Measurements from ENCODE around the gene NMRAL1. TPM values are rescaled to one million over a fixed set of nuclear protein-coding genes. Genes with fewer than 3 reads are reported as not detected.

The NMRAL1 gene
- total RNA-seq, 1 experiment from 2014 or later: 71.1 TPM

- ChIA-PET POLR2A (interaction anchor here (0.6 kb wide), 1 partner anchor 1257 kb away, joined by 5 read pairs; no protein-coding TSS in a partner anchor), CTCF (interaction anchor here (1.0 kb wide), 1 partner anchor 13 kb away, joined by 4 read pairs; no protein-coding TSS in a partner anchor)
- intact Hi-C loops (cut with micrococcal nuclease; ENCODE audit: unreplicated experiment): no loop called here
- peak overlapping the region; percentile 73 for H3K4me3 Mint-ChIP-seq (ENCODE audit: unreplicated experiment)
- H3K9me3 Mint-ChIP-seq (ENCODE audit: unreplicated experiment): no peaks in the 10 kb centered on the region
- H3K27me3 Mint-ChIP-seq (ENCODE audit: insufficient read depth, unreplicated experiment): no peaks in the 10 kb centered on the region
- DNase-seq: peak in 1 of 2 experiments; percentile 50
- H3K4me1 ChIP-seq: peaks cover 5% of the 10 kb centered on the region
- H3K9me3 ChIP-seq: no peaks in the 10 kb centered on the region
- peak overlapping the region; percentile 73 for H3K4me3 ChIP-seq (ENCODE audit: low read depth, low read length)
- H3K36me3 ChIP-seq (ENCODE audit: control insufficient read depth, insufficient read depth, low read length): no peaks in the 10 kb centered on the region
- BruUV-seq (replicated peaks): no TSS peak
- no peaks in the 10 kb centered on the region for H3K27me3 ChIP-seq (replicated peaks; ENCODE audit: control insufficient read depth, insufficient read depth, low read length)
- peaks cover 7% of the 10 kb centered on the region for H3K4me1 Mint-ChIP-seq (ENCODE audit: low read depth, unreplicated experiment)
- no peaks in the 10 kb centered on the region for H3K36me3 Mint-ChIP-seq (ENCODE audit: insufficient read depth, unreplicated experiment)
- H3K27ac Mint-ChIP-seq (ENCODE audit: unreplicated experiment): peak overlapping the region; percentile 0
- TF ChIP-seq CTCF (IDR thresholded peaks at IDR 0.05; ENCODE audit: insufficient read depth in 1 of 2, low read depth in 1 of 2, low read length in 1 of 2, severe bottlenecking in 1 of 2, unreplicated experiment in 1 of 2): no peak
Measured at GRCh38 chr16:4415538-4416199, 58.8 kb downstream of the NMRAL1 start.

GRCh38 chr16:4414187-4414917, 60.1 kb downstream of the NMRAL1 start:
- Mint-ChIP-seq H3K36me3 (ENCODE audit: insufficient read depth, unreplicated experiment) (no peaks in the 10 kb centered on the region), H3K4me1 (ENCODE audit: low read depth, unreplicated experiment) (peaks cover 7% of the 10 kb centered on the region), H3K9me3 (ENCODE audit: unreplicated experiment) (no peaks in the 10 kb centered on the region), H3K27me3 (ENCODE audit: insufficient read depth, unreplicated experiment) (no peaks in the 10 kb centered on the region), H3K27ac (ENCODE audit: unreplicated experiment) (no peak overlapping the region), H3K4me3 (ENCODE audit: unreplicated experiment) (no peak overlapping the region)
- ChIA-PET CTCF (no interaction called here), POLR2A (no interaction called here)
- Histone ChIP-seq H3K36me3 (ENCODE audit: control insufficient read depth, insufficient read depth, low read length) (no peaks in the 10 kb centered on the region), H3K27me3 (replicated peaks; ENCODE audit: control insufficient read depth, insufficient read depth, low read length) (no peaks in the 10 kb centered on the region), H3K4me3 (ENCODE audit: low read depth, low read length) (no peak overlapping the region), H3K9me3 (no peaks in the 10 kb centered on the region), H3K4me1 (peaks cover 5% of the 10 kb centered on the region; the same call in 1 of the 2 replicates)
- no peak for TF ChIP-seq CTCF (IDR thresholded peaks at IDR 0.05; ENCODE audit: insufficient read depth in 1 of 2, low read depth in 1 of 2, low read length in 1 of 2, severe bottlenecking in 1 of 2, unreplicated experiment in 1 of 2)
- BruUV-seq (replicated peaks): no TSS peak
- DNase-seq: no peak
- intact Hi-C loops (cut with micrococcal nuclease; ENCODE audit: unreplicated experiment): no loop called here

- ChIA-PET POLR2A (no interaction called here), CTCF (no interaction called here)
- intact Hi-C loops (cut with micrococcal nuclease; ENCODE audit: unreplicated experiment): no loop called here
- Histone ChIP-seq H3K4me3 (ENCODE audit: low read depth, low read length) (no peak overlapping the region), H3K9me3 (no peaks in the 10 kb centered on the region), H3K27me3 (replicated peaks; ENCODE audit: control insufficient read depth, insufficient read depth, low read length) (no peaks in the 10 kb centered on the region), H3K36me3 (ENCODE audit: control insufficient read depth, insufficient read depth, low read length) (no peaks in the 10 kb centered on the region), H3K4me1 (peaks cover 5% of the 10 kb centered on the region; the same call in 1 of the 2 replicates)
- Mint-ChIP-seq H3K4me1 (ENCODE audit: low read depth, unreplicated experiment) (peaks cover 7% of the 10 kb centered on the region), H3K27me3 (ENCODE audit: insufficient read depth, unreplicated experiment) (no peaks in the 10 kb centered on the region), H3K27ac (ENCODE audit: unreplicated experiment) (no peak overlapping the region), H3K9me3 (ENCODE audit: unreplicated experiment) (no peaks in the 10 kb centered on the region), H3K36me3 (ENCODE audit: insufficient read depth, unreplicated experiment) (no peaks in the 10 kb centered on the region), H3K4me3 (ENCODE audit: unreplicated experiment) (no peak overlapping the region)
- no peak for DNase-seq
- BruUV-seq (replicated peaks): no TSS peak
- no peak for TF ChIP-seq CTCF (IDR thresholded peaks at IDR 0.05; ENCODE audit: insufficient read depth in 1 of 2, low read depth in 1 of 2, low read length in 1 of 2, severe bottlenecking in 1 of 2, unreplicated experiment in 1 of 2)
Measured at GRCh38 chr16:4412854-4413253, 61.6 kb downstream of the NMRAL1 start.
